Fibroblast of lung (primary cell): ENCODE results near the gene PUS10.

Source experiments
- CTCF ChIP-seq, 2 donors: IDR thresholded peaks in 1 of 2; conservative IDR thresholded peaks in 1 of 2; 1 replicate in 1 of 2; 2 replicates in 1 of 2; pipeline ENCODE4 v1.5.1; 2011 to 2012; ENCODE audit warnings: low read length in 2 of 2, control low read depth in 1 of 2, inconsistent platforms in 1 of 2, low read depth in 1 of 2, mild to moderate bottlenecking in 1 of 2
- EZH2 ChIP-seq: IDR thresholded peaks from 2 replicates; pipeline ENCODE4 v1.5.1; 2012; ENCODE audit warnings: low read length, control low read depth, mild to moderate bottlenecking; ENCODE audit errors: missing control alignments

GRCh38 chr2:61017003-61017555 lies 976 bp downstream of the PUS10 start:
- TF ChIP-seq CTCF (conservative IDR thresholded peaks at IDR 0.05 in 1 of 2, IDR thresholded peaks at IDR 0.05 in 1 of 2; ENCODE audit: low read depth in 1 of 2, low read length in 2 of 2) (no peak), EZH2 (no peak)
